ENCODE measurements around the gene HOXD11.

Gene HOXD11

DNA sequence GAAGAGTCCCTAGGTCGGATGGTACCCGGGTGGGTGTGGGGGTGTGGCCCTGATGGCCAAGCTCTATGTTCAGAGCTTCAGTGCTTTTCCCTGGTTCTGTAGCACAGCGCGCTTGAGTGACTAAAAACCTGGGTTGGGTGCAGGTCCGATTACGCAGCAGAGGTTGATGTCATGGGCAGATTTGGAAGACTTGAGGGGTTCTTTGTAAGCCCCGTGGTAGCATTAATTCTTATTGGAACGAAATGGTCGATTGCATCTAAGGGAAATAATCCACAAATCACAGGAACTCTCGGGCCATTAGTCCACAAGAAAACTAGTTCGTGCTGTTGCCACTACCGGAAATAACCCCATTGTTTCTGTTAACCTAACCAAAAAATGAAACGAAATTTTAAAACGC is 31.4 kb downstream of the HOXD11 start:
- no peak overlapping the region for H3K4me3 ChIP-seq (ENCODE audit: low read depth, low read length)
- H3K9me3 ChIP-seq (ENCODE audit: control insufficient read depth, insufficient read depth, low read length): no peaks in the 10 kb centered on the region
- H3K4me1 ChIP-seq (ENCODE audit: control insufficient read depth, insufficient read depth, low read length): peaks cover 5% of the 10 kb centered on the region
- no peaks in the 10 kb centered on the region for H3K36me3 ChIP-seq (ENCODE audit: control insufficient read depth, insufficient read depth, low read length)
- peaks cover 99% of the 10 kb centered on the region for H3K27me3 ChIP-seq (ENCODE audit: control insufficient read depth, insufficient read depth, low read length)
- H3K9ac ChIP-seq (ENCODE audit: low read depth, low read length): no peak overlapping the region

DNA sequence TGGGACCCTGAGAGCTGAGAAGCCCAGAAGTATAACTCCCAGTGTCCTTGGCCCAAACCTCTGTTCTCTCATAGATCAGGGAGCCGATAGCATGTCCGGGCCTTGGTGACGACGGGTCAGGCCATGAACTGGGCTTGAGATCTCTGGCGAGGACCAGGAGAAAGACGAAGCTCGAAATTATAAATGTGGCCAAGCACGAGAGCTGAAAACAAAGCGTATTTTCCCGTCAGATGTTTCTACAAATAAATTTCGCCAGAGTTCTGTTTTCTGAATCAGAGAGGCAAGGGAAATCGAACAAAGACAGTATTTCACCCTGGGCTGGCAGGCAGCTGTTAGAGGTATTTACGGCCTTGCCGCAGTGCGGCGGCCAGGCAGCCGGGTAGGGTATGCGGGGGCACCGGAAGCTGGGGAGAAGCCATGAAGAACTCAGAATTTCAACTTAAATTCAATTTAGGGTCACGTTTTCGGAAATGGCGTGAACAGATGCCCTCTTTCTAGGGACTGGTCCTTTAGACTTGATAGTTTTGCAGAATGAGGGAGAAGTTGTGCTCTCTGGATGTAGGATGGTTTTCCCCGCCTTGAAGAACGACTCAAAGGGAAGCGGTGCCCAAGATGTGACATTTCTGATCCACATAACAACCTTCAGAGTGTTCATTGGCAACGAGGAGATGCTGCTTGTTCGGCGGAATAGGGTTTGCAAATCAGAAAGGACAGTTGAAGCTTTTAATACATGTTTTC is 32.0 kb downstream of the HOXD11 start:
- peaks cover 5% of the 10 kb centered on the region for H3K4me1 ChIP-seq (ENCODE audit: control insufficient read depth, insufficient read depth, low read length)
- no peaks in the 10 kb centered on the region for H3K36me3 ChIP-seq (ENCODE audit: control insufficient read depth, insufficient read depth, low read length)
- H3K9ac ChIP-seq (ENCODE audit: low read depth, low read length): no peak overlapping the region
- H3K9me3 ChIP-seq (ENCODE audit: control insufficient read depth, insufficient read depth, low read length): no peaks in the 10 kb centered on the region
- no peak overlapping the region for H3K4me3 ChIP-seq (ENCODE audit: low read depth, low read length)
- H3K27me3 ChIP-seq (ENCODE audit: control insufficient read depth, insufficient read depth, low read length): peaks cover 99% of the 10 kb centered on the region

DNA sequence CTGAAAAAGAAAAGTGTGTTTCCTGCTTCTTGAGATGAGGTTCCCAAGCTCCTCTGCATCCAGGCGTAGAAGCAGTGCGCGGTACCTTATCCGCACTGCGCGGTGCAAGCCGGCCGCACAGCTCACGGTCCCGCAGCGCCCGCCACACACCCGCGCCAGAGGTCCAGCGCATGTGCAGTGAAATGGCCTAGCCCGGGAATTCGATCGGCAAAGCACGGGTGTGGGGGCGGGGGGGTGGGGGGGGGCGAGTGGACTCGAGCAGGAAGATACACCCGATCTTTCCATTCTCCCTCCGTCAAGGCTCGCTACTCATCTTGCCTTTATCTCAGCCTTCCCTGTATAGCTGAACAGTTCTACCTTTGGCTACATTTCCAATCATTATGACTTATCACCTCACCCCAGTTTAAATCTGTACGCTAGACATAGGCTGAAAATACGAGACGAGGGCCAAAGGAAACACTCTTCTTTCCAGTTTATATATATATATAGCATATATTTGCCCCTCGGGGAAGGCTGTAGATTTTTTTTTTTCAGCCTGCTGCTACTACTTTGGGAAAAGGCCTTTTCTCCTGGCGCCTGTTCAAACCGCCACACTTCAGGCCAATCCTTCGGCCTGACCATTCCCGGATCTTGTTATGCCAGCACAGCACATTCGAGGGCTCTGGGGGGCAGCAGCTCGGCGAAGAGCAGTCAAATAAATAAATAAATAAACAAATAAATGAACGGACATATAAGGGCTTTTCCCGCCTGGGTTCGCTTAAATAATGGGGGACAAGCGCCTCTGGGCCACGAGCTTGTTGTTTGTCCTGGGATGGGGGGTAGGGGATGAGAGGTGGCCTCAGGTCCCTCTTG is 32.8 kb downstream of the HOXD11 start:
- Histone ChIP-seq H3K9ac (ENCODE audit: low read depth, low read length) (no peak overlapping the region), H3K4me1 (ENCODE audit: control insufficient read depth, insufficient read depth, low read length) (peaks cover 5% of the 10 kb centered on the region), H3K4me3 (ENCODE audit: low read depth, low read length) (peak overlapping the region; percentile 54), H3K27me3 (ENCODE audit: control insufficient read depth, insufficient read depth, low read length) (peaks cover 99% of the 10 kb centered on the region), H3K9me3 (ENCODE audit: control insufficient read depth, insufficient read depth, low read length) (no peaks in the 10 kb centered on the region), H3K36me3 (ENCODE audit: control insufficient read depth, insufficient read depth, low read length) (no peaks in the 10 kb centered on the region)

DNA sequence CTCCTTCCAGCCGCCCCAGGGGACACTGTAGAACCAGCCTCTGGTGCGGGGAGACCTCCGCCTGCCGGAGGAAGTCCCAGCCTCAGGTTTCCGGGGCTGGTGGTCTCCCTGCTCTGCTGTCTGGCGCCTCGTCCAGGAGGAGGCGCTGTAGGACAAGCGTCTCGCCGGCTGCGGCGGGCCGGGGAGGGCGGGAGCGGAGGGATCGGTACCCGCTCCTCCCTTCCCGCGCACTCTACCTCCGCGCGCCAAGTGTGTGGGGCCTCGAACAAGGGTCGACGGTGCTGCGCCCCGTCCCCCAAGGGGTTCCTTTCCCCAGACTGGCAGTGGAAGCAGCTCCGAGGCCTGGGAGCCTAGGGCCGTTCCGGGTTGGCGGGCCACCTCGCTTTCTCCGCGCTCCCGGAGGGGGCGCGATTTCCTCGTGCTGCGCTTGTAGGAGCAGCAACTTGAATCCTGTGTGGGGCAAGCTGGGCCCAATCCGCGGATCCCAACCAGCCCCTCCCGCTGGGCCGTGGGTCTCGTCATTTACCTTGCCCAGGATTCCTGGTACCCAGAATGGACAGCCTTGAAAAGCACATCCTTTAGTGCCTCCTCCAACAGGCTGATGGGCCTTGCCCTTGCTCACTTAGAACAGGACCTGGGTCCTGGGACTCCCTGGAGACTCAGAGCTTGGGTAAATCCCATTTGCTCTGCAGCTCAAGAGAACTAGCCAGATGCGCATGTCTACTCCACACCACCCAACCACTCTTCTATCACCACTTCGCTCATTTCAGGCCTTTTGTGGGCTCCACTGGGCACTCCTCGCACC is 33.6 kb downstream of the HOXD11 start:
- Histone ChIP-seq H3K9me3 (ENCODE audit: control insufficient read depth, insufficient read depth, low read length) (no peaks in the 10 kb centered on the region), H3K27me3 (ENCODE audit: control insufficient read depth, insufficient read depth, low read length) (peaks cover 99% of the 10 kb centered on the region), H3K9ac (ENCODE audit: low read depth, low read length) (no peak overlapping the region), H3K36me3 (ENCODE audit: control insufficient read depth, insufficient read depth, low read length) (no peaks in the 10 kb centered on the region), H3K4me3 (ENCODE audit: low read depth, low read length) (peak overlapping the region; percentile 54), H3K4me1 (ENCODE audit: control insufficient read depth, insufficient read depth, low read length) (peaks cover 5% of the 10 kb centered on the region)

DNA sequence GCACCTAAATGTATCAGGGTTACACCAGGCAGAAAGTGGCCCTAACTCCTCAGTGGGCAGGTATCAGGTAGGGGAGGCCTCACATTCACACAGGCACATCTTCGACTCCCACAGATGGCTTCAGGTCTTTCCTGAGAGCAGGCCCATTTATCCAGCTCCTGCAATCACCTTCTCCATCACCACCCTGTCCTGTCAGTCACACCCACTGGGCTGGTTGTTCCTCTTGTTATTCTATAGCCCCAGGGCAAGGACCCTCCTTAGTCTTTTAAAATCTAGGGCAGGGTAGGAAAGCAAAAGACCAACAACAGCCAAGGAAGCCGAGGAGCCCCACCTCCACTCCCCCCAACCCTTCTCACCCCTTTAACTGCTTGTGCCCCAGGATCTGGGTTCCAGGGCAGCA is 35.2 kb downstream of the HOXD11 start:
- Histone ChIP-seq H3K4me3 (ENCODE audit: low read depth, low read length) (no peak overlapping the region), H3K36me3 (ENCODE audit: control insufficient read depth, insufficient read depth, low read length) (no peaks in the 10 kb centered on the region), H3K9ac (ENCODE audit: low read depth, low read length) (no peak overlapping the region), H3K27me3 (ENCODE audit: control insufficient read depth, insufficient read depth, low read length) (peaks cover 99% of the 10 kb centered on the region), H3K4me1 (ENCODE audit: control insufficient read depth, insufficient read depth, low read length) (peaks cover 2% of the 10 kb centered on the region), H3K9me3 (ENCODE audit: control insufficient read depth, insufficient read depth, low read length) (no peaks in the 10 kb centered on the region)

DNA sequence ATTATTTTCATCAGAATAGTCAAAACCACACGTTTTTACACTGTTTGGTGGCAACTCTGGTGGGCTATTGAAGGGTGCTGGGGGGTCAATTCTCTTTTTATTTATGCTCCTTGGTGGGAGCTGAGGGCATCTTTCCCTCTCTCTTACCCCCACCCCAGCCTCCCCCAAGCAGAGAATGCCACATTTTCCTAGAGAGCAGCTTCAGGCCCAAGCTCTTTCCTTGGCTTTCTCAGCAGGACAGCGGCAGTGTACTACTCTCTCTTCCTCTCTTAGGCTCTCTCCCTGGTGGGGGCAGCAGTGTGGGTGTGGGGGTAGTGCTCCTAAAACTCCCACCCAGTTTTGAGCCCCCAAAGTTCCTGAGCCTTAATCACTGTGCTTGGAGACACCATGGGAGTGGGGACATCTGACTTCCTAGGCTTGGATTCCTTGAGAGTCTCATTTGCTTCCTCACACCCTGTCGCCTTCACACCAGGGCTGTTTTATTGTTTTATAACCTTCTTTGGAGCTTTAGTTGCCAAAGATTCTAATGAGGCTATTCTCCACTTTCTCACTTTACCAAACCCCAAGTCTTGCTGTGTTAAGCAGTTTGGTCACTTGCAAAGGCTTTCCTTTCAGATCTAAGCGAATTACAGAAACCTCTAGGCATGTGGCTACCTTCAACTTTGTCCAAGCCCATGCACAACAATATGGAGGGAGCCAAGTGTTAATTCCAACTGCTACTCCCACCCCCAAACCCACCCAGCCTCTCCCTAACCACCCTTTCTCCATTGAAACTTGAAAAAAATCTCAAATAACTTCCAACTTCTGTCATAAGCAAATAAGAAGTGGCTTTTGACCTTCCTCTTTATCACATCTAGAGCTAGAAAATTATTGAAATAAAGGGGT is 38.2 kb downstream of the HOXD11 start:
- no peaks in the 10 kb centered on the region for H3K36me3 ChIP-seq (ENCODE audit: control insufficient read depth, insufficient read depth, low read length)
- peaks cover 98% of the 10 kb centered on the region for H3K27me3 ChIP-seq (ENCODE audit: control insufficient read depth, insufficient read depth, low read length)
- H3K4me1 ChIP-seq (ENCODE audit: control insufficient read depth, insufficient read depth, low read length): peaks cover 2% of the 10 kb centered on the region
- H3K9me3 ChIP-seq (ENCODE audit: control insufficient read depth, insufficient read depth, low read length): no peaks in the 10 kb centered on the region
- no peak overlapping the region for H3K4me3 ChIP-seq (ENCODE audit: low read depth, low read length)
- H3K9ac ChIP-seq (ENCODE audit: low read depth, low read length): no peak overlapping the region

DNA sequence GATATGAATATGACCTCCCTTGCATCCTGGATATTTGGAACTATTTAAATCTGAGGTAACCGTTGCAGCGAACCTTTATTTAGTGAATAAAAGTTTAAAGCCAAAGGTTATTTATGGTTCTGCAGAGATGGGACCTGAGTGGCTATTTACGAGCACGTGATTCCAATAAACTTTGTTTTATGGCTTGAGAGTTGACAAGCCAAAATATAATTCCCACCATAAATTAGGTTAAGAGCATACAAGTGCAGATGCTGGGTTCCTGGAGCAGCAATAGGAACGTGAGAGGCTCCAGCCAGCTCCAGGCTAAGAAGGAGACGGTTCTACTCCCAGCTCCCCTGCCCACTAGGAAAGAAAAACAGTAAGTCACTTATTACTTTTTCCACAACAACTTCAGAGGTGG is 39.0 kb downstream of the HOXD11 start:
- Histone ChIP-seq H3K27me3 (ENCODE audit: control insufficient read depth, insufficient read depth, low read length) (peaks cover 100% of the 10 kb centered on the region), H3K36me3 (ENCODE audit: control insufficient read depth, insufficient read depth, low read length) (no peaks in the 10 kb centered on the region), H3K4me3 (ENCODE audit: low read depth, low read length) (no peak overlapping the region), H3K4me1 (ENCODE audit: control insufficient read depth, insufficient read depth, low read length) (peaks cover under 1% of the 10 kb centered on the region), H3K9ac (ENCODE audit: low read depth, low read length) (no peak overlapping the region), H3K9me3 (ENCODE audit: control insufficient read depth, insufficient read depth, low read length) (no peaks in the 10 kb centered on the region)

DNA sequence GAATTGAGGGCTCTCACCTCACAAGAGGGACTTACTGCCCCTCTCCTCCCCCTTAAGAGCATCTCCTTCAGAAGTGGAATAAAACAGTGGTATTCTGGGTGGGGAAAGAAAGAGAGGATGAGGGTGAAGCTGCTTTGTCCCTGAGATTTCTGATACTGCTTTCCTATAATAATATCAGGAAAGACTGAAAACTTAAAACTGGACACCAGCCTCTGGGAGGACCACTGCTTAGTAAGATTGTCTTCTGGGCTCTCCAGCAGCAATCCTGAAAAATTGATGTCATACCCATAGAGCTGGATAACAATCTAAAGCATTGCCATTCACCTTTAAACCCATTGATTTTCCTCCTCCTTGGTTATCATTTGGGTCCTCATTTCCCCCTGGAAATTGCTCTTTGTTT is 39.6 kb downstream of the HOXD11 start:
- Histone ChIP-seq H3K9me3 (ENCODE audit: control insufficient read depth, insufficient read depth, low read length) (no peaks in the 10 kb centered on the region), H3K4me3 (ENCODE audit: low read depth, low read length) (no peak overlapping the region), H3K27me3 (ENCODE audit: control insufficient read depth, insufficient read depth, low read length) (peaks cover 100% of the 10 kb centered on the region), H3K9ac (ENCODE audit: low read depth, low read length) (no peak overlapping the region), H3K36me3 (ENCODE audit: control insufficient read depth, insufficient read depth, low read length) (no peaks in the 10 kb centered on the region), H3K4me1 (ENCODE audit: control insufficient read depth, insufficient read depth, low read length) (no peaks in the 10 kb centered on the region)

DNA sequence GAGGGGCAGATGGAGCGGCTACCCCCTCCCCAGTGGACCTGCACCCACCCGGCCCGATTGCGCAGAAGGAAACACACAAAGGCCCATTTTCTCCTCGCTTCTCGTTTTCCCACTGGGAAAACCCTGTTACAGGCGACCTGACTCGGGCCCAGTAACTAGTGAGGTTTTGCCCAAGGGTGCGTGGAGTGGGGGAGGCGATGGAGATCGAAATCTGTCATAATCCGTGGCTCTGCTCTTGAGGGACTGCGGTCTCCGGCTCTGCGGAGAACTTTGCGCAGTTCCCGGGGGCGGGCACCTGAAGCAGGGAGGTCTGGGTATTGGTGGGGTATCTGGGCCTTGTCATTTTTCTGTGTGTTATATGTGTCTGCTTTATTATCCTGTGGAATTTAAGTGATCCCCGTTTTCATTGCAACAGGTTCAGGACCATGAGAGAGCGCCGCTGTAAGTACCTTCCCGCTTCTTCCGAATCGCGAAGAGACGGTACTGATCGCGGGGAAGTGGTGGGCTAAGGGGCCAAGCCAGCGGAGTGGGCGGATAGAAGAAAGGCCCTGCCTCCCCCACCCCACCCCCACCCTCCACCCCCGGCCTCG is 40.2 kb downstream of the HOXD11 start:
- Histone ChIP-seq H3K27me3 (ENCODE audit: control insufficient read depth, insufficient read depth, low read length) (peaks cover 100% of the 10 kb centered on the region), H3K36me3 (ENCODE audit: control insufficient read depth, insufficient read depth, low read length) (no peaks in the 10 kb centered on the region), H3K4me1 (ENCODE audit: control insufficient read depth, insufficient read depth, low read length) (no peaks in the 10 kb centered on the region), H3K9ac (ENCODE audit: low read depth, low read length) (no peak overlapping the region), H3K9me3 (ENCODE audit: control insufficient read depth, insufficient read depth, low read length) (no peaks in the 10 kb centered on the region), H3K4me3 (ENCODE audit: low read depth, low read length) (peak overlapping the region; percentile 13)

DNA sequence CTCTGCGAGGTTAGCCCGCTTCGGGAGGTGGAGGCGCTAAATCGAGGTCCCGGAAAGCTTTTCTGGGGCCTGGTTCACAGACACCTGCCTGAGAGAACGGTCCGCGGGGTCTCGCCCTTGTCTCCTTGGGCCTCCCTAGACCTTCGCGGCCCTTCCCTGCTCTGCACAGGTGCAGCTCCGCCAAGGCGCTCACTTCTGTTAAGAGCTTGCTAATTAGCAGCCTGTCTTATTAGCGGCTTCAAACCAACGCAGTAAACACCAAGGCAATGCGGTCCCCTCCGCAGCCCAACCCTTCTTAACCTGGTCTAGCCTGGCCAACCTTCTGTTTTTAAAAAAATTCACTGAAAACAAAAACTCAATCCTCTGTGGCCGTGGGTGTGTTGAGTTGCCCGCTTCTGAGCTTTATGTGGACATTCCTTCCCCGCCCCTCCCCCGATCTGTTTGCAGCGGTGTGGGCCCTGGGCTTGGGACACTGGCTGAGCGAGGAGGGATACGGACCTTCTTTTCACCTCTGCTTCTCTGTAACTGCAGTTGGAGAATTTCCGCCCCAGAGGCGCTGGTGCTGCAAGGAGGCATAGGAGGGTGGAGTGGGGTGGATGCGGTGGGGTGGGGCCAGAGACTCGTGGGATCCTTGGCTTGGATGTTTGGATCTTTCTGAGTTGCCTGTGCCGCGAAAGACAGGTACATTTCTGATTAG is 40.9 kb downstream of the HOXD11 start:
- H3K36me3 ChIP-seq (ENCODE audit: control insufficient read depth, insufficient read depth, low read length): no peaks in the 10 kb centered on the region
- no peaks in the 10 kb centered on the region for H3K9me3 ChIP-seq (ENCODE audit: control insufficient read depth, insufficient read depth, low read length)
- H3K4me1 ChIP-seq (ENCODE audit: control insufficient read depth, insufficient read depth, low read length): no peaks in the 10 kb centered on the region
- H3K27me3 ChIP-seq (ENCODE audit: control insufficient read depth, insufficient read depth, low read length): peaks cover 100% of the 10 kb centered on the region
- H3K4me3 ChIP-seq (ENCODE audit: low read depth, low read length): peak overlapping the region; percentile 32
- H3K9ac ChIP-seq (ENCODE audit: low read depth, low read length): no peak overlapping the region

Data from iPS-15b (cell line).